Measurements from ENCODE around the gene CLEC10A. TPM values are rescaled to one million over a fixed set of nuclear protein-coding genes. Genes with fewer than 3 reads are reported as not detected.
"Not testable (repeated sequence)": the region's sequence is repeated elsewhere in the genome, so short reads cannot be mapped to it uniquely, and the experiment has no call there.

Gene CLEC10A
- total and polyA plus RNA-seq, 11 donors = 1.5 to 30.1 (median 2.7) TPM

DNA sequence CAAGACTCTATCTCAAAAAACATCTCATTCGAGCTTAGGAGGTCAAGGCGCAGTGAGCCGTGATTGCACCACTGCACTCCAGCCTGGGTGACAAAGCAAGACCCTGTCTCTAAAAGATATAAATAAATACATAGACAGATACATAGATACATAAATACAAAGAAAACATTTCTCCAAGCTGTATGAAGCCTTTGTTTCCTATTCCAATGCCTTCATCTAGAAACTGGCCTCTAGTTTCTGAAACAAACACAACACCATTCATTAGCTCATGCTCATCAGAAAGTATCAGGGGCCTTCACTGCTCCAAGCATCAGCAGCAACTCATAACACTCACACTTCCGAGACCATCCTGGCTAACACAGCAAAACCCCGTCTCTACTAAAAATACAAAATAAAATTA lies 44.9 kb upstream of the CLEC10A start:
- H3K27ac ChIP-seq = no peak overlapping the region
- peaks cover 0 to 35% (median 0%) of the 10 kb centered on the region in 12 donors for H3K4me1 ChIP-seq
- no peaks in the 10 kb centered on the region for H3K36me3 ChIP-seq
- ATAC-seq = no peak
- intact Hi-C loops (cut with DNase I) = no loop called here
- no peak for TF ChIP-seq POLR2A (IDR thresholded peaks at IDR 0.05)
- TF ChIP-seq, protein P1, sequence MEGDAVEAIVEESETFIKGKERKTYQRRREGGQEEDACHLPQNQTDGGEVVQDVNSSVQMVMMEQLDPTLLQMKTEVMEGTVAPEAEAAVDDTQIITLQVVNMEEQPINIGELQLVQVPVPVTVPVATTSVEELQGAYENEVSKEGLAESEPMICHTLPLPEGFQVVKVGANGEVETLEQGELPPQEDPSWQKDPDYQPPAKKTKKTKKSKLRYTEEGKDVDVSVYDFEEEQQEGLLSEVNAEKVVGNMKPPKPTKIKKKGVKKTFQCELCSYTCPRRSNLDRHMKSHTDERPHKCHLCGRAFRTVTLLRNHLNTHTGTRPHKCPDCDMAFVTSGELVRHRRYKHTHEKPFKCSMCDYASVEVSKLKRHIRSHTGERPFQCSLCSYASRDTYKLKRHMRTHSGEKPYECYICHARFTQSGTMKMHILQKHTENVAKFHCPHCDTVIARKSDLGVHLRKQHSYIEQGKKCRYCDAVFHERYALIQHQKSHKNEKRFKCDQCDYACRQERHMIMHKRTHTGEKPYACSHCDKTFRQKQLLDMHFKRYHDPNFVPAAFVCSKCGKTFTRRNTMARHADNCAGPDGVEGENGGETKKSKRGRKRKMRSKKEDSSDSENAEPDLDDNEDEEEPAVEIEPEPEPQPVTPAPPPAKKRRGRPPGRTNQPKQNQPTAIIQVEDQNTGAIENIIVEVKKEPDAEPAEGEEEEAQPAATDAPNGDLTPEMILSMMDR (IDR thresholded peaks at IDR 0.05) = no peak
- no peak overlapping the region for H3K4me3 ChIP-seq
- no peaks in the 10 kb centered on the region for H3K9me3 ChIP-seq
- H3K27me3 ChIP-seq = peaks cover 0 to 17% (median 3%) of the 10 kb centered on the region in 9 donors
- no peak for DNase-seq
- 90 to 94% (median 91%) methylated on average over 5 of the region's 5 CpGs for WGBS, 4 donors

DNA sequence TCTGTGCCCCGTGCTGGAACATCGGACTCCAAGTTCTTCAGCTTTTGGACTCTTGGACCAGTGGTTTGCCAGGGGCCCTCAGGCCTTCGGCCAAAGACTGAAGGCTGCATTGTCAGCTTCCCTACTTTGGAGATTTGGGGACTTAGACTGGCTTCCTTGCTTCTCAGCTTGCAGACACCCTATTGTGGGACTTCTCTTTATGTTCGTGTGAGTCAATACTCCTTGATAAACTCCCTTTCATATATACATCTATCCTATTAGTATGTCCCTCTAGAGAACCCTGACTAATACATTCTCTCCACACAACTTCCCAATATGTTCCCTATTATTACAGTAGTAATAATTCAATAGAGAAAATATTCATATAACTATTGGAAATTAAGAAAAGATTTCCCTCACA lies 43.8 kb upstream of the CLEC10A start:
- peak overlapping the region in 1 of 12 donors; percentile 10 for H3K27ac ChIP-seq
- no peaks in the 10 kb centered on the region for H3K9me3 ChIP-seq
- H3K36me3 ChIP-seq = no peaks in the 10 kb centered on the region
- H3K4me1 ChIP-seq = peaks cover 0 to 40% (median 0%) of the 10 kb centered on the region in 12 donors
- H3K4me3 ChIP-seq = no peak overlapping the region
- H3K27me3 ChIP-seq = peaks cover 0 to 24% (median 3%) of the 10 kb centered on the region in 9 donors
- intact Hi-C loops (cut with DNase I) = no loop called here
- no peak for TF ChIP-seq POLR2A (IDR thresholded peaks at IDR 0.05)
- DNase-seq (no peak), ATAC-seq (no peak)
- 81 to 88% (median 84%) methylated on average over 4 of the region's 4 CpGs for WGBS, 4 donors

DNA sequence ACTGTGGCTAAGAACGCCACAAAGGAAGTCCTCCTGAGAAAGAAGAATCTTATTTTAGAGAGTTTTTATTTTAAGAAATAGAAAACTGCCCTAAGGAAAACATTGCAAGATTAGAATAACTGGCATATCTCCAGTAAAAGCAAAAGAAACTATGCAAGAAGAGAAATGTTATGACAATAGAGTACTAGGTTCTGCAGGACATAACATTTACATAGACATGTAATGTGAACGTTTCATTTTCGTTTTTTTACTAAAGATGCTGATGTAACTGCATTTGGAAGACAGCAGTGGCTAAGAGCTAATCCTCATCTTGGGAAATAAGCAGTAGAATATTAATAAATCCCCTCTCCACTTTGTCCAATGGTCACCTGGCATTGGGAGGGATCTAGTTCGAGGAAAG lies 42.3 kb upstream of the CLEC10A start:
- Histone ChIP-seq H3K4me1 (peaks cover 0 to 45% (median 0%) of the 10 kb centered on the region in 12 donors), H3K27me3 (peaks cover 0 to 18% (median 3%) of the 10 kb centered on the region in 9 donors), H3K9me3 (peaks cover 0 to under 1% (median 0%) of the 10 kb centered on the region in 12 donors), H3K4me3 (no peak overlapping the region), H3K36me3 (no peaks in the 10 kb centered on the region), H3K27ac (peak overlapping the region in 2 of 12 donors; percentile 32 to 90)
- 36 to 48% (median 40%) methylated on average over 4 of the region's 4 CpGs for WGBS, 4 donors
- DNase-seq (no peak), ATAC-seq (no peak)
- intact Hi-C loops (cut with DNase I) = no loop called here
- TF ChIP-seq POLR2A (IDR thresholded peaks at IDR 0.05) = no peak
- TF ChIP-seq, protein P1 (IDR thresholded peaks at IDR 0.05) = no peak

DNA sequence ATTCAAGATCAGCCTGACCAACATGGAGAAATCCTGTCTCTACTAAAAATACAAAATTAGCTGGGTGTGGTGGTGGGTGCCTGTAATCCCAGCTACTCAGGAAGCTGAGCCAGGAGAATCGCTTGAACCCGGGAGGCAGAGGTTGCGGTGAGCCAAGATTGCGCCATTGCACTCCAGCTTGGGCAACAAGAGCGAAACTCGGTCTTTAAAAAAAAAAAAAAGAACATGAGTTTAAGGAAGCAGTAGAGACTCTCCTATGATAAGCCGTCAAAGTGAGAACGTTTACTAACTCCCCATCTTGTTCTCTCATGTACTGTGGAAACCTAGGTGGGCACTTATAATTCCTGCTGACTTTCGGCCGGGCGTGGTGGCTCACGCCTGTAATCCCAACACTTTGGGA lies 40.6 kb upstream of the CLEC10A start:
- H3K9me3 ChIP-seq; H3K36me3 ChIP-seq; intact Hi-C loops (cut with DNase I): not testable (repeated sequence)
- Histone ChIP-seq H3K27me3 (peaks cover 0 to 18% (median 3%) of the 10 kb centered on the region in 9 donors), H3K27ac (peak overlapping the region in 3 of 12 donors; percentile 4 to 90 (median 46)), H3K4me3 (peak overlapping the region in 1 of 12 donors; percentile 26), H3K4me1 (peaks cover 0 to 51% (median 0%) of the 10 kb centered on the region in 12 donors)
- ATAC-seq (peak in 3 of 4 donors; percentile 26 to 55 (median 45)), DNase-seq (peak in 1 of 5 donors; percentile 63)
- WGBS, 4 donors = 77 to 81% (median 79%) methylated on average over 12 of the region's 12 CpGs

DNA sequence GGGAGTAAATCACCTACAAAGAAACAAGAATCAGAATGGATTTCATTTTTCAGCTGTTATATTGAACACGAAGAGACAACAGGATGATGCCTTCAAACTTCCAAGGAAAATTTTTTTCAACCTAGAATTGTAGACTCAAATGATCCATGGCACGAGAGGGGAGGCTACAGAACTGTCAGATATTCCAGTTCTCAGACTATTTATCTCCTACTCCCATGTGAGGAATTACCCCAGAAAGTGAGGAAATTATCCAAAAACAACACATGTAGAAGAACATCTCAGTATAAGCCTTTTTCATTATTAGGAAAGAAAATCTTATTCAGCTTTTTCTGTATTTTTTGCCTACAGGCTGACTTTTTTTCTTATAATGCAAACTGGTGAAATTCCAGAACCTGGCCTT lies 40.1 kb upstream of the CLEC10A start:
- Histone ChIP-seq H3K27ac (peak overlapping the region in 1 of 12 donors; percentile 90), H3K27me3 (peaks cover 0 to 18% (median 3%) of the 10 kb centered on the region in 9 donors), H3K9me3 (peaks cover 0 to 3% (median 0%) of the 10 kb centered on the region in 12 donors), H3K4me3 (no peak overlapping the region), H3K4me1 (peaks cover 0 to 56% (median 0%) of the 10 kb centered on the region in 12 donors), H3K36me3 (no peaks in the 10 kb centered on the region)
- intact Hi-C loops (cut with DNase I) = no loop called here
- no peak for TF ChIP-seq POLR2A (IDR thresholded peaks at IDR 0.05)
- TF ChIP-seq, protein P1 (IDR thresholded peaks at IDR 0.05) = no peak
- 56 to 65% (median 59%) methylated on average over 2 of the region's 2 CpGs for WGBS, 4 donors
- ATAC-seq = no peak
- DNase-seq = no peak
